Left cardiac atrium (tissue), 4 donors: ENCODE measurements around the gene HOPX. TPM values are rescaled to one million over a fixed set of nuclear protein-coding genes. Genes with fewer than 3 reads are reported as not detected.
A peak's percentile ranks its signal among the peaks of the same experiment; 100 is the strongest.

Experiments
- ATAC-seq, 2 donors: fragments of 200-7000 bp; cut with Tn5 transposase; one replicate each; pipeline ENCODE4 v1.9.1; 2020; ENCODE audit warnings: mild to moderate bottlenecking in 2 of 2, moderate library complexity in 2 of 2
- DNase-seq: peaks from one replicate; pipeline ENCODE4 v3.0.0-alpha.2; 2020
- intact Hi-C, 2 donors: fragments of 100-400 bp; cut with DNase I; formaldehyde crosslinking; loops; one replicate each; pipeline versions ENCODE4 v1.14.1 to v1.15.1; 2022 to 2023
- total RNA-seq, 2 donors: library from RNA; stranded (reverse); fragmentation: NEBNext Ultra II Directional; extraction: Animal tissue kit (Norgen Biotek cat#: 25700); gene quantifications; one replicate each; pipeline ENCODE4 v1.2.1, GENCODE V29; 2021
- donor health status: DM: no; HTN: yes; CAD: no.
- donor health status: DM: no; HTN: yes; CAD: no; lungs with severe emphysema.
- donor health status: DM: yes; HTN: yes; CAD: no.
- donor health status: Dilated cardiomyopathy.

HOPX gene
- total RNA-seq, 2 donors from 2014 or later, result 9.6 to 17.1 TPM

- intact Hi-C loops, result no loop called here
- ATAC-seq, result no peak
- no peak for DNase-seq
Observed at GRCh38 chr4:56657818-56658217, 23.3 kb downstream of the HOPX start.

- DNase-seq (no peak), ATAC-seq (no peak)
- intact Hi-C loops, result no loop called here
Observed at GRCh38 chr4:56657128-56657527, 24.0 kb downstream of the HOPX start.

- DNase-seq (peak; percentile 26), ATAC-seq (peak; percentile 40 to 77)
- intact Hi-C loops, result no loop called here
Observed at GRCh38 chr4:56656346-56656643, 24.8 kb downstream of the HOPX start.

GRCh38 chr4:56655627-56656345 is 25.3 kb downstream of the HOPX start:
- ATAC-seq (peak; percentile 47 to 66), DNase-seq (no peak)
- intact Hi-C loops, result no loop called here

GRCh38 chr4:56655209-56655626 is 25.9 kb downstream of the HOPX start:
- intact Hi-C loops, result no loop called here
- DNase-seq, result peak; percentile 28
- peak; percentile 41 to 60 for ATAC-seq

GRCh38 chr4:56654238-56654632 is 26.9 kb downstream of the HOPX start:
- no peak for DNase-seq
- peak in 1 of 2 donors; percentile 65 for ATAC-seq
- intact Hi-C loops, result no loop called here

GRCh38 chr4:56653461-56654237 is 27.4 kb downstream of the HOPX start:
- intact Hi-C loops, result no loop called here
- DNase-seq, result no peak
- peak in 1 of 2 donors; percentile 9 for ATAC-seq

GRCh38 chr4:56652196-56652595 is 28.9 kb downstream of the HOPX start:
- DNase-seq (no peak), ATAC-seq (no peak)
- intact Hi-C loops, result no loop called here

GRCh38 chr4:56651056-56651350 is 30.1 kb downstream of the HOPX start:
- intact Hi-C loops, result no loop called here
- ATAC-seq (no peak), DNase-seq (no peak)

- intact Hi-C loops, result no loop called here
- DNase-seq (no peak), ATAC-seq (no peak)
Observed at GRCh38 chr4:56650262-56651055, 30.6 kb downstream of the HOPX start.

GRCh38 chr4:56649445-56650261 is 31.4 kb downstream of the HOPX start:
- no peak for ATAC-seq

GRCh38 chr4:56648824-56649151 is 32.3 kb downstream of the HOPX start:
- ATAC-seq (no peak), DNase-seq (no peak)
- intact Hi-C loops, result no loop called here

More at GRCh38 chr4:56649445-56650261, 31.4 kb downstream of the HOPX start:
- intact Hi-C loops, result no loop called here
- DNase-seq, result no peak

- no peak for DNase-seq
- intact Hi-C loops, result no loop called here
Observed at GRCh38 chr4:56648021-56648823, 32.9 kb downstream of the HOPX start.

GRCh38 chr4:56646341-56646740 is 34.8 kb downstream of the HOPX start:
- ATAC-seq (no peak), DNase-seq (no peak)
- intact Hi-C loops, result no loop called here

More at GRCh38 chr4:56648021-56648823, 32.9 kb downstream of the HOPX start:
- ATAC-seq, result no peak

GRCh38 chr4:56643596-56643995 is 37.5 kb downstream of the HOPX start:
- intact Hi-C loops, result no loop called here
- no peak for DNase-seq
- ATAC-seq, result no peak

- ATAC-seq (peak in 1 of 2 donors; percentile 87), DNase-seq (no peak)
- intact Hi-C loops, result no loop called here
Observed at GRCh38 chr4:56641494-56642051, 39.5 kb downstream of the HOPX start.

GRCh38 chr4:56640621-56641493 is 40.2 kb downstream of the HOPX start:
- no peak for ATAC-seq
- intact Hi-C loops, result no loop called here
- DNase-seq, result no peak
